Activated T-helper 17 cell treated with anti-CD3 and anti-CD28 coated beads, Interleukin-2, amount 50 U/mL, for 72 hours (primary cell): ENCODE data around the gene SUV39H2. TPM values are rescaled to one million over a fixed set of nuclear protein-coding genes. Genes with fewer than 3 reads are reported as not detected.
A peak's percentile ranks its signal among the peaks of the same experiment; 100 is the strongest.

Experiments
- ATAC-seq: fragments of 150-1000 bp; cut with Tn5 transposase; replicated peaks from 2 replicates; pipeline ENCODE4 v1.10.0; 2021; ENCODE audit warnings: mild to moderate bottlenecking, moderate library complexity
- H3K27ac Mint-ChIP-seq: one replicate; pipeline ENCODE4 v1.8.0; 2022; ENCODE audit warnings: mixed read lengths
- H3K27me3 Mint-ChIP-seq: one replicate; pipeline ENCODE4 v1.8.0; 2022; ENCODE audit warnings: mixed read lengths
- H3K36me3 Mint-ChIP-seq: one replicate; pipeline ENCODE4 v1.8.0; 2022; ENCODE audit warnings: low read depth, mild to moderate bottlenecking, mixed read lengths
- H3K4me1 Mint-ChIP-seq: one replicate; pipeline ENCODE4 v1.8.0; 2022; ENCODE audit warnings: mixed read lengths
- H3K4me3 Mint-ChIP-seq: one replicate; pipeline ENCODE4 v1.8.0; 2022; ENCODE audit warnings: mild to moderate bottlenecking, mixed read lengths
- H3K9me3 Mint-ChIP-seq: one replicate; pipeline ENCODE4 v1.8.0; 2022; ENCODE audit warnings: mixed read lengths
- total RNA-seq, 2 donors: library from RNA; stranded (reverse); gene quantifications; one replicate each; pipeline ENCODE4 v1.2.3, GENCODE V29; 2022

Gene SUV39H2
- 10 to 100 TPM; 24.0 to 38.4 TPM for total RNA-seq

GRCh38 chr10:14878266-14879123 lies at the start of gene SUV39H2:
TSS of gene SUV39H2 (plus strand) at chr10:14878866. CDS start at chr10:14878889, 23 bp downstream.
- H3K27ac Mint-ChIP-seq, result peak within 1 kb of the TSS; percentile 93
- peak; percentile 96 for ATAC-seq
- H3K4me1 Mint-ChIP-seq, result peaks cover 6% of the 10 kb centered on the region
- H3K9me3 Mint-ChIP-seq, result no peaks in the 10 kb centered on the region
- peak within 1 kb of the TSS; percentile 93 for H3K4me3 Mint-ChIP-seq
- no peaks in the 10 kb centered on the region for H3K27me3 Mint-ChIP-seq
- H3K36me3 Mint-ChIP-seq, result peaks cover 21% of the 10 kb centered on the region

DNA sequence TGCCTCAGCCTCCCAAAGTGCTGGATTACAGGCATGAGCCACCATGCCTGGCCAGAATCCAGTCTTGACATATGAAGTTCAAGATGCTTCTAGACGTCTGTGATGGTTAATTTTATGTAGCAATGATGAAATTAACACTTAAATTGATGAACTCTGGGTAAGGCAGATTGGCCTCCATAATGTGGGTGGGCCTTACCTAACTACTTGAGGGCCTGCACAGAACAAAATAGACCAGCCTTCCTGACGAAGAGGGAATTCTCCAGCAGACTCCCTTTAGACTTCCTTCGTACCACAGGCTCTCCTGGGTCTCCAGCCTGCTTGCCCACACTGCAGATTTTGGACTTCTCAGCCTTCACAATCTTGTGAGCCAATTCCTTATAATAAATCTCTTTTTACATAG lies 45.6 kb upstream of the SUV39H2 start:
- Mint-ChIP-seq H3K27me3 (no peaks in the 10 kb centered on the region), H3K4me3 (no peak overlapping the region), H3K36me3 (peaks cover 4% of the 10 kb centered on the region), H3K27ac (no peak overlapping the region), H3K4me1 (peaks cover 4% of the 10 kb centered on the region), H3K9me3 (no peaks in the 10 kb centered on the region)
- ATAC-seq, result no peak

DNA sequence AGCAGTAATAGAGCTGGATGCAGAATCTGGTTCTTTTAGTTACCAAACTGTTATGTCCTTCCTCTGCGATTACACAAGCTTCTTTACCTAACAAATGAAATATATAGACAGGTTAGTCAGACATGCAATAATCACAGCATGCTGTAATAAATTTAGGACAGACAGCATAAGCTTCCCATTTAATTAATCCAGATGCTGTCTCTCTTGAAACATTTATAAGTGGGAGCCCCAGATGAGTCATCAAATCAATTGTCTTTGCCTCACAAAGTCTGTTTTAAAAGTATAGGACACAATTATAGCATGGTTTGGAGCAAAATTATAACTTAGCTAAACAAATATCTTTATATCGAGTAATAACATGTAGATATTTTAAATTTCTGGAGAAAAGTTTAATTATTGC lies 42.5 kb upstream of the SUV39H2 start:
- Mint-ChIP-seq H3K4me1 (peaks cover 14% of the 10 kb centered on the region), H3K27ac (no peak overlapping the region), H3K27me3 (no peaks in the 10 kb centered on the region), H3K9me3 (no peaks in the 10 kb centered on the region), H3K36me3 (peaks cover 31% of the 10 kb centered on the region), H3K4me3 (no peak overlapping the region)
- ATAC-seq, result no peak

DNA sequence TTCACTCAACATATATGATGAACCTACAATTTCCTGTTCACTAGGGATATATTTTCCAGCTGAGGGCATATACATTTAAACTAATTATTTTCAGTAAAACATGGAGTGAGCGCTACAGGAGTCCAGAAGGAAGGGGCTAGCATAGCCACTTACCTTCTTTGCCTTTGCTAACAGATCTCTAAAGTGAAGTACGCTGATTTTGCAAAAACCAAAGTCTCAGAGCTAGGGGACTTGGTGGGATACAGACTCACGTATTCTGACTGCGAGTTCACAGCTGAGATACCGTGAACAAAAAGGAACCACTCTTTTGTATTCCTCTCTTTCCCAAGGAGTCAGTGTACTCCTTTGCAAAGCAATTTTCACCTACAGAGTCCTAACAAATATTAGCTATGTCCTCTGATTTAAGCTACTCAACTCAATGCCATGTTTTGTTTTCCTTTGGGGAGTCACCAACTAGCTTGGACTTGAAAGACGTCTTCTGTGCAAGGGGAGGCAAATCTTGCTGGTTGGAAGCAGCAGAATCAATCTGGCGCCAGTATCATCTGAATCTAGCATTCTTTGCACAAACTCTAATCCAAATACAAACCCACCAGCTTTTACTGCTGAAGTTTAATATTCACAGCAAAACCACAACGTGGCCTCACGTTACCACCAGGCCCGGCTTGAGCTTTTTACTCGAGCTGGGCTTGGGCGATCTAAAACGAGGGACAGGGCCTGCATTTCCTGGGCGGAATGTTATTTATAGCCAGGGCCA lies 41.5 kb upstream of the SUV39H2 start:
- no peaks in the 10 kb centered on the region for H3K9me3 Mint-ChIP-seq
- H3K27ac Mint-ChIP-seq, result peak overlapping the region; percentile 93
- peak overlapping the region; percentile 79 for H3K4me3 Mint-ChIP-seq
- peaks cover 40% of the 10 kb centered on the region for H3K36me3 Mint-ChIP-seq
- peaks cover 14% of the 10 kb centered on the region for H3K4me1 Mint-ChIP-seq
- no peaks in the 10 kb centered on the region for H3K27me3 Mint-ChIP-seq
- ATAC-seq, result no peak

DNA sequence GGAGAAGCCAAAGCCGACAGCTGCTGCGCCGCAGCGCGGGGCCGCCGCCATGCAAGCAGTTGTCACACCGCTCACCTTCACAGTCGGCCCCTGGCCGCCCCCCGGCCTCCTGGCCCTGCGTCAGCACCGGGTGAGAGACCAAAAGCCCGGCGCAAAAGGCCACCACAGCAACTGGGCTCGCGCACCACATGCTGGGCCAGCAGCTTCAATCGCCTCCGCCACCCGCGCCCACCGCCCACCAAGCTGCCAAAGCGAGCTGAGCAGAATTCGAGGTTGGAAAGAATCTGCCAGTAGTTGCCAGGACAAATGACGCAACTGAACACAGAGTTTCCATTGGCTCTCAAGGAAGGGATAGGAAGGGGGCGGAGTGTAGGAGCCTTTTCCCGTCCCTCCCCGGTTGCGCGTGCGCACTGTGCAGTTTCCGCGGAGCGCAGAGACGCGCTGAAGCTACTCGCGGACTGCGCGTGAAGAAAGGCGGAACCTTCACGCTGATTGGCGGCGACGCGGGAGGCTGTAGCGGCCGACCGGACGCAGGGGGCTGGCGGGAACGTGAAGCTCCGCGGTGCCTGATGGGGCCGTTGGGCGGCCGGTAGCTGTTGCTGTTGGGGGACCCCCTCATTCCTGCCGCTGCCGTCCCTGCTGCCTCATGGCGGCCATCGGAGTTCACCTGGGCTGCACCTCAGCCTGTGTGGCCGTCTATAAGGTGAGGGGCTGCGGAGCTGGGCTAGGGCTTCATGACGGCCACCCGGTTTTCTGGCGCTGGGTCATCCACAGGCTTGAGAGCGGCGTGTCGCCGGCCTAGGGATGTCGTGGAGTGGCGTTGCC lies 40.7 kb upstream of the SUV39H2 start, which contains the start of the genes CDNF, HSPA14 and MSANTD7:
TSS of gene CDNF (minus strand) at position 281 of the 825 bp plus-strand sequence. CDS start at position 190, 91 bp downstream.
TSS of gene HSPA14 (plus strand) at position 550 of the 825 bp plus-strand sequence. CDS start at position 647, 97 bp downstream.
TSS of gene MSANTD7 (plus strand) at position 550 of the 825 bp plus-strand sequence. CDS start 3,979 bp downstream, outside the sequence.
- peaks cover 14% of the 10 kb centered on the region for H3K4me1 Mint-ChIP-seq
- peak; percentile 96 for ATAC-seq
- H3K36me3 Mint-ChIP-seq, result peaks cover 48% of the 10 kb centered on the region
- no peaks in the 10 kb centered on the region for H3K9me3 Mint-ChIP-seq
- no peaks in the 10 kb centered on the region for H3K27me3 Mint-ChIP-seq
- H3K4me3 Mint-ChIP-seq, result peak within 1 kb of the TSS; percentile 79
- H3K27ac Mint-ChIP-seq, result peak within 1 kb of the TSS; percentile 93

DNA sequence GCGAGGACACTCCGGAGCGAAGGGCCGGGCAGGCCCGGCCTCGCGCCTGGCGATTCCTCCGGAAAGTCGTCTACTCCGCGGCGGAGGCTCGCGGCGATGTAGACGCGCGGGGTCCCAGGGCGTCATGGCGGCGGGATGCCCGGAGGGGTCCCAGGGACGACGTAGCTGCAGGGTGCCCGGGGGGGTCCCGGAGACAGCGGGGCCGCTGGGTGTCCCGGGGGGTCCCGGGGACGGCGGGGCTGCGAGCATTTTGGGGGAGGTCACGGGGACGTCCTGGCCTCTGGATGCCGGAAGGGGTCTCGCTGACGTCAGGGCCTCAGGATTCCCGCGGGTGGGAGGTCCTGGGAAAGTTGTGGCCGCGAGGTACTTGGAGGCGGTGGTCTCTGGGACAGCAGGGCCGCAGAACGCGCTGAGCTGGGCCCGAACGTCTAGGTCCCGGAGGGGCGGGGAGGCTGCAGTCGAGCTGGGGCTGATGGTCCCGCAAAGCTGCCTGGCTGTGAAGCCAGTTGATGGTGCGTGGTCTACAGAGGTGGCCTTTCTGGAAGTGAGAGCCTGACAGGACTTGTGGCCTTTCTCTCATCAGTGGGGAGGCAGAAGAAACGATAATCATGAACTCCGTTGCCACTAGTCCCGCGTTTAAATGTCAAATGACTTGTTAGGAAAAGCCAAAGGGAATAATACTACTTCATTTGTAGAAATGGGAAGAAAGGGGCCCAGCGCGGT lies 39.9 kb upstream of the SUV39H2 start:
- Mint-ChIP-seq H3K27me3 (no peaks in the 10 kb centered on the region), H3K4me3 (peak overlapping the region; percentile 79), H3K27ac (peak overlapping the region; percentile 93), H3K4me1 (peaks cover 14% of the 10 kb centered on the region), H3K36me3 (peaks cover 56% of the 10 kb centered on the region), H3K9me3 (no peaks in the 10 kb centered on the region)
- ATAC-seq, result no peak

DNA sequence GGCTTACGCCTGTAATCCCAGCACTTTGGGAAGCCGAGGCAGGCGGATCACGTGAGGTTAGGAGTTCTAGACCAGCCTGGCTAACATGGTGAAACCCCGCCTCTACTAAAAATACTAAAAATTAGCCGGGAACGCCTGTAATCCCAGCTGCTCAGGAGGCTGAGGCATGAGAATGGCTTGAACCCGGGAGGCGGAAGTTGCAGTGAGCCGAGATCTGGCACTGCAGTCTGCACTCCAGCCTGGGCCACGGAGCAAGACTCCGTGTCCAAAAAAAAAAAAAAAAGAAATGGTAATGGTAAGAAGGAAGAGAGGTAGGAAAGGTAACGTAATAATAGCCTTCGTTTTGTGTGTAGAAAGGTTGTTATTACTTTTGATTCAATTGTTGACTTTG lies 39.4 kb upstream of the SUV39H2 start:
- peak overlapping the region; percentile 93 for H3K27ac Mint-ChIP-seq
- peaks cover 61% of the 10 kb centered on the region for H3K36me3 Mint-ChIP-seq
- no peaks in the 10 kb centered on the region for H3K9me3 Mint-ChIP-seq
- no peak for ATAC-seq
- H3K27me3 Mint-ChIP-seq, result no peaks in the 10 kb centered on the region
- peaks cover 14% of the 10 kb centered on the region for H3K4me1 Mint-ChIP-seq
- H3K4me3 Mint-ChIP-seq, result peak overlapping the region; percentile 79

DNA sequence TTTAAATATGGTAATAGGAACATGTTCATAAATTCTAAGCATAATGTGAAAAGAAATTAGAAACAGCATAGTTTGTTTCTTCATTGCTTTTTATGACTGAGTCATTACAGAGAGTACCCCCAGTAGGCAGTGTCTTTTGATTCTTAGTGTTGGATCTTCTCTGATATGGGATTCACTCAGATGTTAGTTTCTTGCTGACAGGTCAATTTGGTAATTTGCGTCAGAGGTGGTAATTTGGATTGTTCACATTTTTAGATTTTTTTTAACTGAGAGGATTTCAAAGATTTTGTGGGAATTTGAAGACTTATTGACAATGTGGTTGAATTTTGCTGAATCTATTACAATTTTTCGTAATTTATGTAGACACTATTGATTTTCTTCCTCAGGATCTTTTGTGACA lies 38.5 kb upstream of the SUV39H2 start:
- no peaks in the 10 kb centered on the region for H3K9me3 Mint-ChIP-seq
- H3K27me3 Mint-ChIP-seq, result no peaks in the 10 kb centered on the region
- peaks cover 14% of the 10 kb centered on the region for H3K4me1 Mint-ChIP-seq
- no peak for ATAC-seq
- H3K4me3 Mint-ChIP-seq, result peak overlapping the region; percentile 79
- no peak overlapping the region for H3K27ac Mint-ChIP-seq
- H3K36me3 Mint-ChIP-seq, result peaks cover 70% of the 10 kb centered on the region

- ATAC-seq, result no peak
- Mint-ChIP-seq H3K27ac (no peak overlapping the region), H3K9me3 (no peaks in the 10 kb centered on the region), H3K4me1 (peaks cover 13% of the 10 kb centered on the region), H3K27me3 (no peaks in the 10 kb centered on the region), H3K36me3 (peaks cover 89% of the 10 kb centered on the region), H3K4me3 (no peak overlapping the region)
Measured at GRCh38 chr10:14843327-14843988, 35.2 kb upstream of the SUV39H2 start.

DNA sequence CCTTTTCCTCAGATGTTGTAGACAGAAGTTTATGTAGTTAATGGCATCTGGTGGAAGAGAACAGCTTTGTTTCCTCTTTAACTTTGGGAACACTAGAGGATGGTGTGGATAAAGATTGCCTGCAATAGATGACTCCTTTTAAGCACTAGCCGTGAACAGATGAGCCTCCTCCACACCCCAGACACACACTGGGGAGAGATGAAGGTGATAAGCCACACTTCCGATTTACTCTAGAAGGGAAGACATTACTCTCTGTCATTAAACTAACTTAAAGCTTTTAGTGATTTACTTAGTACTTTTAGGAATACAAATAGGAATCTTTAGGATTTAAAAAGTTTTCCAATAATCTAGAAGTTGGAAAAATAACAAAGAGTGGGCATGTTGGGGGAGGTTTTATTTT lies 33.7 kb upstream of the SUV39H2 start:
- Mint-ChIP-seq H3K4me3 (no peak overlapping the region), H3K27ac (no peak overlapping the region), H3K36me3 (peaks cover 92% of the 10 kb centered on the region), H3K4me1 (peaks cover 8% of the 10 kb centered on the region), H3K9me3 (no peaks in the 10 kb centered on the region), H3K27me3 (no peaks in the 10 kb centered on the region)
- ATAC-seq, result no peak

- Mint-ChIP-seq H3K27ac (no peak overlapping the region), H3K27me3 (no peaks in the 10 kb centered on the region), H3K9me3 (no peaks in the 10 kb centered on the region), H3K4me3 (no peak overlapping the region), H3K36me3 (peaks cover 96% of the 10 kb centered on the region), H3K4me1 (no peaks in the 10 kb centered on the region)
- ATAC-seq, result no peak
Measured at GRCh38 chr10:14852236-14852635, 26.4 kb upstream of the SUV39H2 start.

GRCh38 chr10:14855453-14855852 lies 23.2 kb upstream of the SUV39H2 start:
- Mint-ChIP-seq H3K27ac (no peak overlapping the region), H3K9me3 (no peaks in the 10 kb centered on the region), H3K4me1 (no peaks in the 10 kb centered on the region), H3K36me3 (peaks cover 100% of the 10 kb centered on the region), H3K27me3 (no peaks in the 10 kb centered on the region), H3K4me3 (no peak overlapping the region)
- no peak for ATAC-seq

GRCh38 chr10:14858338-14858960 lies 20.2 kb upstream of the SUV39H2 start:
- Mint-ChIP-seq H3K9me3 (no peaks in the 10 kb centered on the region), H3K27ac (no peak overlapping the region), H3K4me3 (no peak overlapping the region), H3K36me3 (peaks cover 91% of the 10 kb centered on the region), H3K27me3 (no peaks in the 10 kb centered on the region), H3K4me1 (no peaks in the 10 kb centered on the region)
- no peak for ATAC-seq
